HepG2 (cell line): ENCODE measurements around the gene SOX12. TPM values are rescaled to one million over a fixed set of nuclear protein-coding genes. Genes with fewer than 3 reads are reported as not detected.

Experiments
- CBX2 ChIP-seq, 2 experiments: fragments of 200-600 bp in 1 of 2; sonication (generic); formaldehyde crosslinking in 1 of 2; IDR thresholded peaks; 2 replicates each; pipeline versions ENCODE4 v1.7.0 to v1.8.1; 2018 to 2022; ENCODE audit warnings: low read depth in 2 of 2, low read length in 1 of 2, mild to moderate bottlenecking in 1 of 2, missing genetic modification reagents in 1 of 2
- ETV6 ChIP-seq: sonication (generic); formaldehyde crosslinking; conservative IDR thresholded peaks from 2 replicates; pipeline ENCODE4 v1.4.0; 2020; ENCODE audit warnings: missing genetic modification reagents
- SNAPC2 ChIP-seq: sonication (generic); formaldehyde crosslinking; IDR thresholded peaks from 2 replicates; pipeline ENCODE4 v1.8.1; 2022; ENCODE audit warnings: mild to moderate bottlenecking, missing genetic modification reagents
- SRSF9 ChIP-seq: fragments of 200-400 bp; formaldehyde crosslinking; IDR thresholded peaks from 2 replicates; pipeline ENCODE4 v1.6.1; 2018; ENCODE audit warnings: borderline replicate concordance, mild to moderate bottlenecking, low read depth, low read length; ENCODE audit not compliant: insufficient read depth, poor library complexity, severe bottlenecking
- STAT5B ChIP-seq: sonication (generic); formaldehyde crosslinking; IDR thresholded peaks from 2 replicates; pipeline ENCODE4 v1.4.0; 2020; ENCODE audit warnings: missing genetic modification reagents
- ZBTB34 ChIP-seq: sonication (generic); formaldehyde crosslinking; IDR thresholded peaks from 2 replicates; pipeline ENCODE4 v1.8.0; 2022; ENCODE audit warnings: mild to moderate bottlenecking, missing genetic modification reagents
- ZNF232 ChIP-seq: sonication (generic); formaldehyde crosslinking; IDR thresholded peaks from 2 replicates; pipeline ENCODE4 v1.4.0; 2020; ENCODE audit warnings: missing genetic modification reagents, borderline replicate concordance
- ZNF652 ChIP-seq: IDR thresholded peaks from 2 replicates; pipeline ENCODE4 v1.6.1; 2016; ENCODE audit warnings: low read depth, borderline replicate concordance
- ZNF792 ChIP-seq: IDR thresholded peaks from 2 replicates; pipeline ENCODE4 v1.6.1; 2016
- ZSCAN5A ChIP-seq: sonication (generic); formaldehyde crosslinking; IDR thresholded peaks from 2 replicates; pipeline ENCODE4 v1.8.0; 2022; ENCODE audit warnings: mild to moderate bottlenecking, missing genetic modification reagents, borderline replicate concordance
- polyA plus RNA-seq, 8 experiments: library from polyadenylated mRNA; depleted of rRNA in 3 of 8; stranded (reverse) in 7 of 8; unstranded in 1 of 8; fragments of >200 nt; fragmentation: Illumina TruSeq in 4 of 8; extraction: Trizol in 4 of 8; gene quantifications; 2 replicates each; pipeline versions ENCODE4 v1.2.1 to v1.2.3, GENCODE V29; 2011 to 2016; ENCODE audit warnings: low read depth in 4 of 8, missing spikeins in 1 of 8, mixed read lengths in 1 of 8; ENCODE audit not compliant: insufficient read depth in 1 of 8
- total RNA-seq, 5 experiments: library from RNA; depleted of rRNA; stranded (reverse); fragments of >200 nt; fragmentation: Illumina TruSeq; extraction: Trizol; gene quantifications; 2 replicates each; pipeline ENCODE4 v1.2.3, GENCODE V29; 2016; ENCODE audit warnings: low read depth in 1 of 5
- TF ChIP-seq, protein P1 (sequence below): sonication (generic); formaldehyde crosslinking; IDR thresholded peaks from 2 replicates; pipeline ENCODE4 v1.4.0; 2020; ENCODE audit warnings: missing genetic modification reagents, borderline replicate concordance
- TF ChIP-seq, protein P2 (sequence below): sonication (generic); formaldehyde crosslinking; IDR thresholded peaks from 2 replicates; pipeline ENCODE4 v1.5.0; 2020; ENCODE audit warnings: mild to moderate bottlenecking, missing genetic modification reagents
- TF ChIP-seq, protein P3 (sequence below): sonication (generic); formaldehyde crosslinking; IDR thresholded peaks from 2 replicates; pipeline ENCODE4 v1.4.0; 2020; ENCODE audit warnings: mild to moderate bottlenecking, missing genetic modification reagents, borderline replicate concordance

The SOX12 gene
- total and polyA plus RNA-seq, 2 of the 13 experiments (the other 11 are each of a cell fraction or from before 2014, with no cell fraction given) = 10.0 to 18.7 TPM

GRCh38 chr20:370151-370600 is 44.8 kb downstream of the SOX12 start (continued):
- TF ChIP-seq, protein P1, sequence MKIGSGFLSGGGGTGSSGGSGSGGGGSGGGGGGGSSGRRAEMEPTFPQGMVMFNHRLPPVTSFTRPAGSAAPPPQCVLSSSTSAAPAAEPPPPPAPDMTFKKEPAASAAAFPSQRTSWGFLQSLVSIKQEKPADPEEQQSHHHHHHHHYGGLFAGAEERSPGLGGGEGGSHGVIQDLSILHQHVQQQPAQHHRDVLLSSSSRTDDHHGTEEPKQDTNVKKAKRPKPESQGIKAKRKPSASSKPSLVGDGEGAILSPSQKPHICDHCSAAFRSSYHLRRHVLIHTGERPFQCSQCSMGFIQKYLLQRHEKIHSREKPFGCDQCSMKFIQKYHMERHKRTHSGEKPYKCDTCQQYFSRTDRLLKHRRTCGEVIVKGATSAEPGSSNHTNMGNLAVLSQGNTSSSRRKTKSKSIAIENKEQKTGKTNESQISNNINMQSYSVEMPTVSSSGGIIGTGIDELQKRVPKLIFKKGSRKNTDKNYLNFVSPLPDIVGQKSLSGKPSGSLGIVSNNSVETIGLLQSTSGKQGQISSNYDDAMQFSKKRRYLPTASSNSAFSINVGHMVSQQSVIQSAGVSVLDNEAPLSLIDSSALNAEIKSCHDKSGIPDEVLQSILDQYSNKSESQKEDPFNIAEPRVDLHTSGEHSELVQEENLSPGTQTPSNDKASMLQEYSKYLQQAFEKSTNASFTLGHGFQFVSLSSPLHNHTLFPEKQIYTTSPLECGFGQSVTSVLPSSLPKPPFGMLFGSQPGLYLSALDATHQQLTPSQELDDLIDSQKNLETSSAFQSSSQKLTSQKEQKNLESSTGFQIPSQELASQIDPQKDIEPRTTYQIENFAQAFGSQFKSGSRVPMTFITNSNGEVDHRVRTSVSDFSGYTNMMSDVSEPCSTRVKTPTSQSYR (CRISPR knock-in tag) = 0 out of 2 replicates have a peak, but pooled peaks have one; percentile 18
- TF ChIP-seq ZNF652 (CRISPR knock-in tag) (no peak), ZNF792 (CRISPR knock-in tag) (peak; percentile 70), SNAPC2 (CRISPR knock-in tag) (peak; percentile 72; the same call in 1 of the 2 replicates), ZSCAN5A (no peak), CBX2 (IDR thresholded peaks at IDR 0.05; ENCODE audit: low read depth, low read length) (no peak), CBX2 (CRISPR knock-in tag; IDR thresholded peaks at IDR 0.05; ENCODE audit: low read depth) (no peak), ZBTB34 (CRISPR knock-in tag) (0 out of 2 replicates have a peak, but pooled peaks have one; percentile 25), SRSF9 (no peak), STAT5B (CRISPR knock-in tag) (no peak), ZNF232 (no peak), ETV6 (CRISPR knock-in tag) (no peak)
- TF ChIP-seq, protein P2, sequence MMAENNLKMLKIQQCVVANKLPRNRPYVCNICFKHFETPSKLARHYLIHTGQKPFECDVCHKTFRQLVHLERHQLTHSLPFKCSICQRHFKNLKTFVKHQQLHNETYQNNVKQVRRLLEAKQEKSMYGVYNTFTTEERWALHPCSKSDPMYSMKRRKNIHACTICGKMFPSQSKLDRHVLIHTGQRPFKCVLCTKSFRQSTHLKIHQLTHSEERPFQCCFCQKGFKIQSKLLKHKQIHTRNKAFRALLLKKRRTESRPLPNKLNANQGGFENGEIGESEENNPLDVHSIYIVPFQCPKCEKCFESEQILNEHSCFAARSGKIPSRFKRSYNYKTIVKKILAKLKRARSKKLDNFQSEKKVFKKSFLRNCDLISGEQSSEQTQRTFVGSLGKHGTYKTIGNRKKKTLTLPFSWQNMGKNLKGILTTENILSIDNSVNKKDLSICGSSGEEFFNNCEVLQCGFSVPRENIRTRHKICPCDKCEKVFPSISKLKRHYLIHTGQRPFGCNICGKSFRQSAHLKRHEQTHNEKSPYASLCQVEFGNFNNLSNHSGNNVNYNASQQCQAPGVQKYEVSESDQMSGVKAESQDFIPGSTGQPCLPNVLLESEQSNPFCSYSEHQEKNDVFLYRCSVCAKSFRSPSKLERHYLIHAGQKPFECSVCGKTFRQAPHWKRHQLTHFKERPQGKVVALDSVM (CRISPR knock-in tag) = peak; percentile 98
- TF ChIP-seq, protein P3, sequence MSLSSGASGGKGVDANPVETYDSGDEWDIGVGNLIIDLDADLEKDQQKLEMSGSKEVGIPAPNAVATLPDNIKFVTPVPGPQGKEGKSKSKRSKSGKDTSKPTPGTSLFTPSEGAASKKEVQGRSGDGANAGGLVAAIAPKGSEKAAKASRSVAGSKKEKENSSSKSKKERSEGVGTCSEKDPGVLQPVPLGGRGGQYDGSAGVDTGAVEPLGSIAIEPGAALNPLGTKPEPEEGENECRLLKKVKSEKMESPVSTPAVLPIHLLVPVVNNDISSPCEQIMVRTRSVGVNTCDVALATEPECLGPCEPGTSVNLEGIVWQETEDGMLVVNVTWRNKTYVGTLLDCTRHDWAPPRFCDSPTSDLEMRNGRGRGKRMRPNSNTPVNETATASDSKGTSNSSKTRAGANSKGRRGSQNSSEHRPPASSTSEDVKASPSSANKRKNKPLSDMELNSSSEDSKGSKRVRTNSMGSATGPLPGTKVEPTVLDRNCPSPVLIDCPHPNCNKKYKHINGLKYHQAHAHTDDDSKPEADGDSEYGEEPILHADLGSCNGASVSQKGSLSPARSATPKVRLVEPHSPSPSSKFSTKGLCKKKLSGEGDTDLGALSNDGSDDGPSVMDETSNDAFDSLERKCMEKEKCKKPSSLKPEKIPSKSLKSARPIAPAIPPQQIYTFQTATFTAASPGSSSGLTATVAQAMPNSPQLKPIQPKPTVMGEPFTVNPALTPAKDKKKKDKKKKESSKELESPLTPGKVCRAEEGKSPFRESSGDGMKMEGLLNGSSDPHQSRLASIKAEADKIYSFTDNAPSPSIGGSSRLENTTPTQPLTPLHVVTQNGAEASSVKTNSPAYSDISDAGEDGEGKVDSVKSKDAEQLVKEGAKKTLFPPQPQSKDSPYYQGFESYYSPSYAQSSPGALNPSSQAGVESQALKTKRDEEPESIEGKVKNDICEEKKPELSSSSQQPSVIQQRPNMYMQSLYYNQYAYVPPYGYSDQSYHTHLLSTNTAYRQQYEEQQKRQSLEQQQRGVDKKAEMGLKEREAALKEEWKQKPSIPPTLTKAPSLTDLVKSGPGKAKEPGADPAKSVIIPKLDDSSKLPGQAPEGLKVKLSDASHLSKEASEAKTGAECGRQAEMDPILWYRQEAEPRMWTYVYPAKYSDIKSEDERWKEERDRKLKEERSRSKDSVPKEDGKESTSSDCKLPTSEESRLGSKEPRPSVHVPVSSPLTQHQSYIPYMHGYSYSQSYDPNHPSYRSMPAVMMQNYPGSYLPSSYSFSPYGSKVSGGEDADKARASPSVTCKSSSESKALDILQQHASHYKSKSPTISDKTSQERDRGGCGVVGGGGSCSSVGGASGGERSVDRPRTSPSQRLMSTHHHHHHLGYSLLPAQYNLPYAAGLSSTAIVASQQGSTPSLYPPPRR (CRISPR knock-in tag) = no peak
